GM19023 (cell line): ENCODE measurements around the gene TPTE2.
A peak's percentile ranks its signal among the peaks of the same experiment; 100 is the strongest.
"Not testable (repeated sequence)": the region's sequence is repeated elsewhere in the genome, so short reads cannot be mapped to it uniquely, and the experiment has no call there.

Source experiments
- ATAC-seq: cut with Tn5 transposase; IDR thresholded peaks from one replicate; pipeline ENCODE4 v1.9.1; 2021; ENCODE audit warnings: mild to moderate bottlenecking, moderate library complexity; ENCODE audit not compliant: unreplicated experiment

TPTE2 gene

GRCh38 chr13:19561127-19561582, at the start of gene TPTE2:
TPTE2 (minus strand) TSS chr13:19561532; CDS start chr13:19503234, 58,298 bp downstream.
- not testable (repeated sequence) for ATAC-seq

GRCh38 chr13:19607523-19608078, 46.3 kb upstream of the TPTE2 start:
- no peak for ATAC-seq

- no peak for ATAC-seq
Observed at GRCh38 chr13:19606737-19607136, 45.4 kb upstream of the TPTE2 start.

- ATAC-seq: no peak
Observed at GRCh38 chr13:19606152-19606551, 44.8 kb upstream of the TPTE2 start.

- ATAC-seq: no peak
Observed at GRCh38 chr13:19605161-19605955, 44.0 kb upstream of the TPTE2 start.

GRCh38 chr13:19604306-19604705, 43.0 kb upstream of the TPTE2 start:
- no peak for ATAC-seq

GRCh38 chr13:19601749-19602725, 40.7 kb upstream of the TPTE2 start:
- peak; percentile 90 for ATAC-seq

GRCh38 chr13:19597523-19597922, 36.2 kb upstream of the TPTE2 start:
- ATAC-seq: no peak

GRCh38 chr13:19596960-19597361, 35.6 kb upstream of the TPTE2 start:
- ATAC-seq: no peak

GRCh38 chr13:19596086-19596485, 34.8 kb upstream of the TPTE2 start:
- no peak for ATAC-seq

- no peak for ATAC-seq
Observed at GRCh38 chr13:19592657-19593180, 31.4 kb upstream of the TPTE2 start.

- ATAC-seq: no peak
Observed at GRCh38 chr13:19591864-19592263, 30.5 kb upstream of the TPTE2 start.

- no peak for ATAC-seq
Observed at GRCh38 chr13:19590423-19590822, 29.1 kb upstream of the TPTE2 start.

GRCh38 chr13:19589312-19589711, 28.0 kb upstream of the TPTE2 start:
- ATAC-seq: no peak

- peak; percentile 70 for ATAC-seq
Observed at GRCh38 chr13:19587635-19588300, 26.4 kb upstream of the TPTE2 start.

- peak; percentile 77 for ATAC-seq
Observed at GRCh38 chr13:19586904-19587634, 25.7 kb upstream of the TPTE2 start.

- ATAC-seq: peak; percentile 60
Observed at GRCh38 chr13:19581675-19582074, 20.3 kb upstream of the TPTE2 start.

- ATAC-seq: no peak
Observed at GRCh38 chr13:19575230-19575629, 13.9 kb upstream of the TPTE2 start.

GRCh38 chr13:19573120-19573716, 11.9 kb upstream of the TPTE2 start:
- no peak for ATAC-seq
